ENCODE results near the gene CSNK2A2.

The CSNK2A2 gene

DNA sequence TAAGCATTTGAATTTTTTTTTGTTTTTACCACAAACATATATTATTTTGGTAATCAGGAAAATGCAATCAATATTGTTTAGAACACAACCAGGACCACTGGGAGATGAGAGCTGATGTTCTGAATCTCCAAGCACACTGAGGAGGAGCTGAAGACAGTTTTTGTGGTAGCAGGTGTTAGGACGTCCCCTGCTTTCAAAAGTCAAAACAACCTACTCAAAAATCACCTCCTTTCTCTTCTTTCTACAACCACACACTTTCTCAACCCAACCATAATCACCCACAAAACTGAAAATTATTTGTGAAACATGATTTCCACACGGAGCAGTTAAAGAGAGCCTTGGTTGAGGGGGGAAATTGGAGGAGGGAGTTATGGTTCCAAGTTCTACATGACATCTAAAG, 42.1 kb downstream of the CSNK2A2 start:
- no peak for DNase-seq (ENCODE audit: low spot score)
- no peak for TF ChIP-seq CTCF (conservative IDR thresholded peaks at IDR 0.05; ENCODE audit: low read depth)
- ChIA-PET CTCF (no interaction called here), POLR2A (ENCODE audit: low non-redundant PET) (no interaction called here)
- H3K27ac ChIP-seq = no peak overlapping the region

GRCh38 chr16:58154345-58154744, 43.6 kb downstream of the CSNK2A2 start:
- ChIA-PET CTCF (no interaction called here), POLR2A (ENCODE audit: low non-redundant PET) (no interaction called here)
- no peak for TF ChIP-seq CTCF (conservative IDR thresholded peaks at IDR 0.05; ENCODE audit: low read depth)
- no peak for DNase-seq (ENCODE audit: low spot score)
- no peak overlapping the region for H3K27ac ChIP-seq

- POLR2A ChIA-PET (ENCODE audit: low non-redundant PET) = no interaction called here
- CTCF ChIA-PET = interaction anchor here (0.7 kb wide), 1 partner anchor 350 kb away, joined by 3 read pairs; the partner anchor contains the start of gene KIFC3
Measured at GRCh38 chr16:58152246-58152868, 45.5 kb downstream of the CSNK2A2 start.

GRCh38 chr16:58148526-58148925, 49.4 kb downstream of the CSNK2A2 start:
- ChIA-PET CTCF (no interaction called here), POLR2A (ENCODE audit: low non-redundant PET) (no interaction called here)
- TF ChIP-seq CTCF (conservative IDR thresholded peaks at IDR 0.05; ENCODE audit: low read depth) = no peak
- DNase-seq (ENCODE audit: low spot score) = no peak
- H3K27ac ChIP-seq = no peak overlapping the region

More at GRCh38 chr16:58152246-58152868, 45.5 kb downstream of the CSNK2A2 start:
- no peak overlapping the region for H3K27ac ChIP-seq
- TF ChIP-seq CTCF (conservative IDR thresholded peaks at IDR 0.05; ENCODE audit: low read depth) = no peak
- no peak for DNase-seq (ENCODE audit: low spot score)

- TF ChIP-seq CTCF (conservative IDR thresholded peaks at IDR 0.05; ENCODE audit: low read depth) = no peak
- DNase-seq (ENCODE audit: low spot score) = no peak
- ChIA-PET POLR2A (ENCODE audit: low non-redundant PET) (no interaction called here), CTCF (no interaction called here)
- no peak overlapping the region for H3K27ac ChIP-seq
Measured at GRCh38 chr16:58148099-58148498, 49.8 kb downstream of the CSNK2A2 start.

DNA sequence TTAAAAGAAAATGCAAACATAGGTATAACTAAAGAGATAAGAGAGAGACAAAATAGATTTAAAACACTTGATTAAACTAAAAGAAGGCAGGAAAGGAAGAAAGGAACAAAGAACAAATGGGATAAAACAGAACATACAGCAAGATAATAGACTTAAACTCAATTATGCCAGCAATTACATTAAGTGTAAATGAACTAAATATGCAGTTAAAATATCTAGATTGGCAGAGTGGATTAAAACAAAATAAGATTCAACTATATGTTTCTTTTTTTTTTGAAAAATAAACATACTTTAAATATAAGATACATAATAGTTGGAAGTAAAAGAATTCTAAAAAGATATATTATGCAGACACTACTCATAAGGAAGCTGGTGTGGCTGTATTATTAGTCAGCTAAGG, 59.1 kb downstream of the CSNK2A2 start:
- POLR2A ChIA-PET (ENCODE audit: low non-redundant PET) = no interaction called here
- CTCF ChIA-PET = no interaction called here
- no peak for TF ChIP-seq CTCF (conservative IDR thresholded peaks at IDR 0.05; ENCODE audit: low read depth)
- DNase-seq (ENCODE audit: low spot score) = no peak
- H3K27ac ChIP-seq = no peak overlapping the region
